CD4-positive, CD25-positive, alpha-beta regulatory T cell (primary cell): ENCODE data around the gene ZBTB16. TPM values are rescaled to one million over a fixed set of nuclear protein-coding genes. Genes with fewer than 3 reads are reported as not detected.

Experiments used
- ATAC-seq, 2 donors: fragments of 150-1000 bp; cut with Tn5 transposase; one replicate each; pipeline ENCODE4 v1.10.0; 2021; ENCODE audit warnings: low read depth in 2 of 2, moderate number of reproducible peaks in 2 of 2, moderate library complexity in 1 of 2
- DNase-seq, 3 donors: peaks; one replicate each; pipeline versions ENCODE4 v3.0.0 to v3.0.0-alpha.2; 2012 to 2022; ENCODE audit warnings: mixed read lengths in 1 of 3
- H3K27ac ChIP-seq: one replicate; pipeline ENCODE4 v1.7.0; 2013; ENCODE audit warnings: mild to moderate bottlenecking, low read length; ENCODE audit not compliant: insufficient read depth, poor library complexity, severe bottlenecking
- H3K27me3 ChIP-seq: one replicate; pipeline ENCODE4 v1.7.0; 2013; ENCODE audit warnings: low read length; ENCODE audit not compliant: control insufficient read depth, insufficient read depth
- H3K36me3 ChIP-seq: one replicate; pipeline ENCODE4 v1.7.0; 2013; ENCODE audit warnings: mild to moderate bottlenecking, low read length, moderate library complexity; ENCODE audit not compliant: control insufficient read depth, insufficient read depth
- H3K4me1 ChIP-seq: 2 replicates; pipeline ENCODE4 v1.7.0; 2013; ENCODE audit warnings: mild to moderate bottlenecking, low read length; ENCODE audit not compliant: insufficient read depth, control insufficient read depth, poor library complexity, severe bottlenecking
- H3K4me3 ChIP-seq: one replicate; pipeline ENCODE4 v1.7.0; 2013; ENCODE audit warnings: low read depth, mild to moderate bottlenecking, low read length, moderate library complexity
- H3K9me3 ChIP-seq, 2 experiments: 1 replicate in 1 of 2; 2 replicates in 1 of 2; pipeline ENCODE4 v1.7.0; 2013; ENCODE audit warnings: low read length in 2 of 2, mild to moderate bottlenecking in 1 of 2, moderate library complexity in 1 of 2; ENCODE audit not compliant: control insufficient read depth in 2 of 2
- H3K27ac Mint-ChIP-seq, 3 donors: one replicate each; pipeline ENCODE4 v1.8.0; 2020 to 2022; ENCODE audit warnings: mild to moderate bottlenecking in 3 of 3, mixed read lengths in 3 of 3, moderate library complexity in 2 of 3
- H3K27me3 Mint-ChIP-seq: one replicate; pipeline ENCODE4 v1.8.0; 2022; ENCODE audit warnings: mild to moderate bottlenecking, mixed read lengths
- H3K36me3 Mint-ChIP-seq: one replicate; pipeline ENCODE4 v1.8.0; 2020; ENCODE audit warnings: mixed read lengths
- H3K4me1 Mint-ChIP-seq, 4 donors: one replicate each; pipeline ENCODE4 v1.8.0; 2020 to 2022; ENCODE audit warnings: mixed read lengths in 4 of 4, mild to moderate bottlenecking in 1 of 4
- H3K4me3 Mint-ChIP-seq, 4 donors: one replicate each; pipeline ENCODE4 v1.8.0; 2020 to 2022; ENCODE audit warnings: mild to moderate bottlenecking in 4 of 4, mixed read lengths in 4 of 4, moderate library complexity in 3 of 4
- H3K9me3 Mint-ChIP-seq, 7 donors: one replicate each; pipeline ENCODE4 v1.8.0; 2020 to 2022; ENCODE audit warnings: mixed read lengths in 7 of 7, mild to moderate bottlenecking in 3 of 7, moderate library complexity in 2 of 7
- polyA plus RNA-seq, 4 donors: library from polyadenylated mRNA; unstranded; fragments of 300-500 nt; fragmentation: Illumina TruSeq; gene quantifications; one replicate each; pipeline ENCODE4 v1.2.3, GENCODE V29; 2021
- total RNA-seq: library from RNA; stranded (reverse); gene quantifications from one replicate; pipeline ENCODE4 v1.2.3, GENCODE V29; 2022

The ZBTB16 gene
- total and polyA plus RNA-seq, 5 donors from 2014 or later = 2.9 to 28.1 (median 8.5) TPM

DNA sequence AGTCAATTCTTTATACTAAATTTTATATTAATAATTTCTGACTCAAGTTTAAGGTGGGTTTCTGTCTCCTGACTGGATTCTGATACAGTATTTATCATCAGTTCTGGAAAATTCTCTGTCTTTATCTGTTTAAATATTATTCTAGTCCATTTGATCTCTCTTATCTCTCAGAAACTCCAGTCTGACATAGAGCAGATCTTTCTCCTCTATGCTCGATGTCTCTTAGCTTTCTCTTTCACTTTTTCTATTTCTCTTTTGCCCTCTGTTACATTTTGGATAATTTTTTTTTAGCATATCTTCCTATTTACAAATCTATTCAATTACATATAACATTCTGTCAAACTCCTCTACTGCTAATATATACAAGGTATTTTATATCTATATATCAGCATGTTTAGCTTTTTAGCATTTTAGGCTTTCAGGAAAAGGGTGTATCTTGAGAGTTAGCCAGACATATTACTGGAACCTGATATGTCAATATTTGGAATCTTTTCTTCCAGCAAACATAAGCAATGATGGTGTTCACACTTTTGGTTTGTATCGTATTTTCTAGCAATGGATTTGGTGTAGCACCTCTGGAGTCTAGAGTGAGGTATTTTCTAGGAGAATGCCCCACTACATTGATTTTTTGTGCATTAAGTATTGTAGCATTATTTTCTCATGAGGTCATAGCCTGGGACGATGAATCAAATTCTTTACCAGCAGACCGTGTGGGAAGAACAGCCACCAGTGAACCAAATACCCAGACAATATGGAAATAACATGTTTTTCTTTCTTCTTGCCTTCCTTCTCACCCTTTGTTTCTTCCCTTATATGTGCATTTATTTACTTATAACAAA lies 232.6 kb downstream of the ZBTB16 start:
- H3K4me3 Mint-ChIP-seq = no peak overlapping the region
- Histone ChIP-seq H3K27ac (no peak overlapping the region), H3K36me3 (no peaks in the 10 kb centered on the region), H3K9me3 (no peaks in the 10 kb centered on the region), H3K4me3 (no peak overlapping the region), H3K27me3 (peaks cover 9% of the 10 kb centered on the region), H3K4me1 (no peaks in the 10 kb centered on the region)
- peaks cover 0 to 2% (median 0%) of the 10 kb centered on the region in 7 donors for H3K9me3 Mint-ChIP-seq
- no peak for DNase-seq
- H3K27me3 Mint-ChIP-seq = peaks cover 19% of the 10 kb centered on the region
- ATAC-seq = no peak
- H3K4me1 Mint-ChIP-seq = peaks cover 0 to 2% (median 0%) of the 10 kb centered on the region in 4 donors
- no peak overlapping the region for H3K27ac Mint-ChIP-seq
- no peaks in the 10 kb centered on the region for H3K36me3 Mint-ChIP-seq

DNA sequence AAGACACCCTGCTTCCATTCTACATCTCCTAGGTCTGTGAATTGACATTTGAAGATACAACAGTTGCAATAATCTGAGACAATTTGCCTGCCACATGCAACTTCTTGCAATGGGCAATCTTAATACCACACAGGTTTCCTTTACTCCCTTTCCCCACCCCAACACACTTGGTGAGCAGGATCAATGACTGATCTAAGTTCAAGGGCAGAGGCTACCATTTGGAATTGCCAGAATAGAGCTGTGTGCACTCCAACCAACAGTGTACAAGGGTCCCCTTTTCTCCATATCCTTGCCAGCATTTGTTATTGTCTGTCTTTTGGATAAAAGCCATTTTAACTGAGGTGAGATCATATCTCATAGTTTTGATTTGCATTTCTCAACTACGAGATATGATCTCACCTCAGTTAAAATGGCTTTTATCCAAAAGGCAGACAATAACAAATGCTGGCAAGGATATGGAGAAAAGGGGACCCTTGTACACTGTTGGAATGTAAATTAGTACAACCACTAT lies 233.7 kb downstream of the ZBTB16 start:
- Histone ChIP-seq H3K36me3 (no peaks in the 10 kb centered on the region), H3K27me3 (peaks cover 9% of the 10 kb centered on the region), H3K4me1 (no peaks in the 10 kb centered on the region), H3K9me3 (no peaks in the 10 kb centered on the region), H3K27ac (no peak overlapping the region), H3K4me3 (no peak overlapping the region)
- ATAC-seq = no peak
- Mint-ChIP-seq H3K27me3 (peaks cover 17% of the 10 kb centered on the region), H3K9me3 (peaks cover 0 to 2% (median 0%) of the 10 kb centered on the region in 7 donors), H3K4me1 (peaks cover 0 to 2% (median 0%) of the 10 kb centered on the region in 4 donors), H3K4me3 (no peak overlapping the region), H3K27ac (no peak overlapping the region), H3K36me3 (no peaks in the 10 kb centered on the region)
- DNase-seq = no peak

DNA sequence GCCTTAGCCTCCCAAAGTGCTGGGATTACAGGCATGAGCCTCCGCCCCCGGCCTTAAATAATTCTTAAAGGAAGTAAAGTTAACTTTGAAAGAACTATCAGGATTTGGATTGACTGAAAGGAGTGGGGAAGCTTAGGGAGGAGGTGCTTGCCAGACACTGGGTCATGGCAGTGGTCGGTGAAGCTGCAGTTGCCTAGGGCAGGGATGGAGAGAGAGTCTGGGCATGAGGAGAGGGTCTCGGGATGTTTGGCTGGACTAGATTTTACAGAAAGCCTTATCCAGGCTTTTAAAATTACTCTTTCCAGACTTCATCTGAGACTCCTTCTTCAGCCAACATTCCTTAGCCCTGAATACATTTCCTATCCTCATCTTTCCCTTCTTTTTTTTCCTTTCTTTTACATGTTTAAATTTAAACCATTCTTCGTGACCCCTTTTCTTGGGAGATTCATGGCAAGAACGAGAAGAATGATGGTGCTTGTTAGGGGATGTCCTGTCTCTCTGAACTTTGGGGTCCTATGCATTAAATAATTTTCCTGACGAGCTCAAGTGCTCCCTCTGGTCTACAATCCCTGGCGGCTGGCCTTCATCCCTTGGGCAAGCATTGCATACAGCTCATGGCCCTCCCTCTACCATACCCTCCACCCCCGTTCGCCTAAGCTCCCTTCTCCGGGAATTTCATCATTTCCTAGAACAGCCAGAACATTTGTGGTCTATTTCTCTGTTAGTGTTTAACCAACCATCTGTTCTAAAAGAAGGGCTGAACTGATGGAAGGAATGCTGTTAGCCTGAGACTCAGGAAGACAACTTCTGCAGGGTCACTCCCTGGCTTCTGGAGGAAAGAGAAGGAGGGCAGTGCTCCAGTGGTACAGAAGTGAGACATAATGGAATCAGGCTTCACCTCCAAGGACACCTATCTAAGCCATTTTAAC lies 236.4 kb downstream of the ZBTB16 start, which contains the start of gene NNMT:
Gene NNMT (plus strand): TSS at position 724 of the 929 bp plus-strand sequence. CDS start 158 bp downstream, at position 882.
- Mint-ChIP-seq H3K4me3 (no peak within 1 kb of the TSS), H3K27me3 (peaks cover under 1% of the 10 kb centered on the region), H3K9me3 (peaks cover 0 to 13% (median 2%) of the 10 kb centered on the region in 7 donors), H3K36me3 (no peaks in the 10 kb centered on the region), H3K27ac (no peak within 1 kb of the TSS), H3K4me1 (peaks cover 0 to 2% (median 0%) of the 10 kb centered on the region in 4 donors)
- Histone ChIP-seq H3K4me3 (no peak within 1 kb of the TSS), H3K27me3 (peaks cover 5% of the 10 kb centered on the region), H3K4me1 (no peaks in the 10 kb centered on the region), H3K36me3 (no peaks in the 10 kb centered on the region), H3K27ac (no peak within 1 kb of the TSS), H3K9me3 (peaks cover 0 to 6% of the 10 kb centered on the region in 2 experiments)
- ATAC-seq (no peak), DNase-seq (no peak)

DNA sequence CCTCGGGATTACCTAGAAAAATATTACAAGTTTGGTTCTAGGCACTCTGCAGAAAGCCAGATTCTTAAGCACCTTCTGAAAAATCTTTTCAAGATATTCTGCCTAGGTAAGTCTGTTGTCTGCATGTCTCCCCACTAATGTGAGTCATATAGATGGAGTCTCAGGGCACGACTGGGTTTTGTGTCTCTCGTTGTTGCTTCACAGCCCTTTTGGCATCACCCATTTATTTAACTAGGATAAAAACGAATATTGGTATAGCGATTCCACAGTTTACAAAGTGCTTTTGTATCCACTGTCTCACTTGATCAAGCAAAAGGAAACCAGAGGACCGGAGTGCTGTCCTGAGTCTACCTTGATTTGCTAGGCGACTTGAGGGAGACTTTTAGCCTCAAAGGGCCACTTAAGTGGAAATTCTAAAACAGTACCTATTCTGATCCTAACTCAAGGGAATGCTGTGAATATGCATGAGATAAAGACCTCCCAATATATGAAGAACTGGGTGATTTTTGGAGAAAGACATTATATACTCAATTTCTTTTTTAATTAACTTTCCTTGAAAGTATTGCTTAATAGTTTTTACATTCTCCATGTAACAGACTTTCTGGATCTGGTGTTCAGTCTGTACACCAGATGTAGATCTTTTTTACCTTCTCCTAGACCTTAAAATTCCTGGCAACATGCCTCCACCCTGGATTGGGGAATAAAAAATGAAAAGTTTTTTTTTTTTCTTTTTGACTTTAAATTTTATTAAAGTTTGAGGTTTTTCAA lies 237.3 kb downstream of the ZBTB16 start:
- no peaks in the 10 kb centered on the region for H3K36me3 ChIP-seq
- ATAC-seq = no peak
- no peak for DNase-seq
- H3K4me3 ChIP-seq = no peak overlapping the region
- no peak overlapping the region for H3K27ac ChIP-seq
- no peaks in the 10 kb centered on the region for H3K4me1 ChIP-seq
- H3K27me3 ChIP-seq = no peaks in the 10 kb centered on the region
- peaks cover 0 to 7% of the 10 kb centered on the region in 2 experiments for H3K9me3 ChIP-seq
- Mint-ChIP-seq H3K9me3 (peaks cover 0 to 13% (median 2%) of the 10 kb centered on the region in 7 donors), H3K36me3 (no peaks in the 10 kb centered on the region), H3K4me3 (no peak overlapping the region), H3K4me1 (peaks cover 0 to 2% (median 0%) of the 10 kb centered on the region in 4 donors), H3K27ac (no peak overlapping the region), H3K27me3 (no peaks in the 10 kb centered on the region)

DNA sequence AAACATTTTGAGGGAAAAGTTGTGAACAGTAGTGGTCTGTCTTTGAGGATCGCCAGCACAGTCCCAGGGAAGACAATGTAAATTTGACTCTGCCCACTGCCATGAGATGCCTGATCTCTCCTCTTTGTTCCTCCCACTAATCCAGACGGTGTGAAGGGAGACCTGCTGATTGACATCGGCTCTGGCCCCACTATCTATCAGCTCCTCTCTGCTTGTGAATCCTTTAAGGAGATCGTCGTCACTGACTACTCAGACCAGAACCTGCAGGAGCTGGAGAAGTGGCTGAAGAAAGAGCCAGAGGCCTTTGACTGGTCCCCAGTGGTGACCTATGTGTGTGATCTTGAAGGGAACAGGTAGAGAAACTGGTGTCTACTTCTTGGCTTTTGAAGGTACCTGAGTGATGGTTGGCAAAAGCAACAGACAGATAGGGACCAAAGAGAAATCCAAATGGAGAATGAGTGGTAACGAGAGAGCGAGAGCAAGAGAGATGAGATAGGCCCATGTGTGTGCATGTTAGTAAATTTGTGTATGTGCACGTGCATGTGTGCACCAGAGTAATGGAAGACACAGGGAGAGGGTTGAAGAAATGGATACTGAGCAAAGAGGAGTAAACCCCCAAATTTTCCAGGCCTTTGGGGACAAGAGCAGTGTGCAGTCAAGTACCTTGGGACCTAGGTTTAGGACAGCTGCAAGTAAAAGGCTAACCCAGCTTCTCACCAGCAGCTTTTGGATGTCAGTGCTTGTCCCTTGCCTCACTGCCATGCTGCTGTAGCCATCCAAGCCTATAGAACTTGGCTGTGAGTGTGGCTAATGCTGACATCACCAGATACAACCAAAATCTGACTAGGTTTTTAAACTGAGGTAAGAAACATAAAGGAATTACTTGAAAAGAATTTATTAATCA lies 238.5 kb downstream of the ZBTB16 start:
- ATAC-seq (no peak), DNase-seq (no peak)
- peaks cover 0 to 18% (median 2%) of the 10 kb centered on the region in 7 donors for H3K9me3 Mint-ChIP-seq
- H3K9me3 ChIP-seq = peaks cover 0 to 7% of the 10 kb centered on the region in 2 experiments
- H3K27me3 Mint-ChIP-seq = peaks cover 4% of the 10 kb centered on the region
- H3K27ac ChIP-seq = no peak overlapping the region
- H3K36me3 Mint-ChIP-seq = no peaks in the 10 kb centered on the region
- no peaks in the 10 kb centered on the region for H3K36me3 ChIP-seq
- H3K4me3 Mint-ChIP-seq = no peak overlapping the region
- peak overlapping the region in 1 of 3 donors; percentile 23 for H3K27ac Mint-ChIP-seq
- no peak overlapping the region for H3K4me3 ChIP-seq
- no peaks in the 10 kb centered on the region for H3K4me1 Mint-ChIP-seq
- H3K27me3 ChIP-seq = no peaks in the 10 kb centered on the region
- H3K4me1 ChIP-seq = no peaks in the 10 kb centered on the region

DNA sequence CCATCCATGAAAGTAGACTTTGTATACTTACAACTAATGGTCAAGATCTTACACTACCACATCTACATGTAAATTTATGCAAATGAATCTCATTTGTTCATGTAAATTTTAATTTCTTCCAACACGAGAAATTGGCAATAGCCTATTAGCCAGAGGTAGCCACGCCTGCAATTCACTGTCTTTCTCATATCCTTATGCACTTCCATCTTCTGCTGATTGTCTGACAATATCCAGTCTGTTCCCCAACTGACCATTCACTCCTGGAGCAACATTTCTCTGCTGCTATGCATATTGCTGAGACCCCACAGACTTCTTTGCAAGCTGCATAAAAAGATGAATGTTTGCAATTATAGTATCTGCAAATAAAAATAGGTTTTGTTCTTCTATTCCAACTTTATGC lies 239.2 kb downstream of the ZBTB16 start:
- DNase-seq (no peak), ATAC-seq (no peak)
- no peak overlapping the region for H3K4me3 ChIP-seq
- Mint-ChIP-seq H3K9me3 (peaks cover 0 to 18% (median 2%) of the 10 kb centered on the region in 7 donors), H3K27me3 (peaks cover 4% of the 10 kb centered on the region), H3K4me1 (no peaks in the 10 kb centered on the region), H3K36me3 (no peaks in the 10 kb centered on the region), H3K27ac (no peak overlapping the region), H3K4me3 (no peak overlapping the region)
- no peaks in the 10 kb centered on the region for H3K4me1 ChIP-seq
- no peaks in the 10 kb centered on the region for H3K36me3 ChIP-seq
- H3K27me3 ChIP-seq = no peaks in the 10 kb centered on the region
- H3K9me3 ChIP-seq = peaks cover 0 to 7% of the 10 kb centered on the region in 2 experiments
- H3K27ac ChIP-seq = no peak overlapping the region
